ENCODE results near the gene SLC12A9.

SLC12A9 gene

DNA sequence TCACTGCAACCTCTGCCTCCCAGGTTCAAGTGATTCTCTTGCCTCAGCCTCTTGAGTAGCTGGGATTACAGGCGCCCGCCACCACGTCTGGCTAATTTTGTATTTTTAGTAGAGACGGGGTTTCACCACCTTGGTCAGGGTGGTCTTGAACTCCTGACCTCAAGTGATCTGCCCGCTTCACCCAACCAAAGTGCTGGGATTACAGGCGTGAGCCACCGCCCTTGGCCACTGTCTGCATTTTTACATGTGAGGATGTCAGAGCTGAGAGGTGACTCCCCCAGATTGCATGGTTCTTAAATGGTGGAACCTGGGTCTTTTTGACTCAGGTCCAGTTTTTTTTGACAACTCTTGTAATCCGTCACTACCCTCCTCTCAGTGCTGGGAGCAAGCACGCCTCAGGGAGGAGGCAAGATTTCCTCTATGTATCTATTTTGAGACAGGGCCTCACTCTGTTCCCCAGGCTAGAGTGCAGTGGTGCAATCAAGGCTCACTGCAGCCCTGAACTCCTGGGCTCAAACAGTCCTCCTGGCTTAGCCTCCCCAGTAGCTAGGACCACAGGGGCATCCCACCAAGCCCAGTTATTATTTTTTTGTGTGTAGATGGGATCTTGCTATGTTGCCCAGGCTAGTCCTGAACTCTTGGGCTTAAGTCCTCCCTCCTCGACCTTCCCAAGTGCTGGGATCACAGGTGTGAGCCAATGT is 21.2 kb downstream of the SLC12A9 start:
- Histone ChIP-seq H2AFZ (ENCODE audit: low read length) (no peak overlapping the region), H3K4me3 (ENCODE audit: low read depth, low read length, poor library complexity, severe bottlenecking) (peak overlapping the region; percentile 82), H3K79me2 (ENCODE audit: insufficient read depth, low read length) (peaks cover 37% of the 10 kb centered on the region), H4K20me1 (ENCODE audit: insufficient read depth, low read length) (peaks cover 2% of the 10 kb centered on the region; the same call in 1 of the 2 replicates), H3K4me2 (ENCODE audit: low read length) (peak overlapping the region; percentile 64), H3K4me1 (ENCODE audit: insufficient read depth, low read length, severe bottlenecking) (peaks cover 40% of the 10 kb centered on the region), H3K9ac (ENCODE audit: low read length) (peak overlapping the region; percentile 91), H3K36me3 (ENCODE audit: insufficient read depth, low read length) (peaks cover 26% of the 10 kb centered on the region), H3F3A (ENCODE audit: insufficient read depth, low read length) (no peaks in the 10 kb centered on the region), H3K9me2 (ENCODE audit: low read depth, low read length) (no peaks in the 10 kb centered on the region), H3K27me3 (ENCODE audit: insufficient read depth, low read length) (no peaks in the 10 kb centered on the region), H3K27ac (ENCODE audit: low read depth, low read length, poor library complexity, severe bottlenecking) (peak overlapping the region; percentile 77), H3K9me3 (ENCODE audit: low read length) (no peaks in the 10 kb centered on the region)
- TF ChIP-seq EZH2 (IDR thresholded peaks at IDR 0.05; ENCODE audit: borderline replicate concordance, low read length) = no peak
- TF ChIP-seq, protein P1, sequence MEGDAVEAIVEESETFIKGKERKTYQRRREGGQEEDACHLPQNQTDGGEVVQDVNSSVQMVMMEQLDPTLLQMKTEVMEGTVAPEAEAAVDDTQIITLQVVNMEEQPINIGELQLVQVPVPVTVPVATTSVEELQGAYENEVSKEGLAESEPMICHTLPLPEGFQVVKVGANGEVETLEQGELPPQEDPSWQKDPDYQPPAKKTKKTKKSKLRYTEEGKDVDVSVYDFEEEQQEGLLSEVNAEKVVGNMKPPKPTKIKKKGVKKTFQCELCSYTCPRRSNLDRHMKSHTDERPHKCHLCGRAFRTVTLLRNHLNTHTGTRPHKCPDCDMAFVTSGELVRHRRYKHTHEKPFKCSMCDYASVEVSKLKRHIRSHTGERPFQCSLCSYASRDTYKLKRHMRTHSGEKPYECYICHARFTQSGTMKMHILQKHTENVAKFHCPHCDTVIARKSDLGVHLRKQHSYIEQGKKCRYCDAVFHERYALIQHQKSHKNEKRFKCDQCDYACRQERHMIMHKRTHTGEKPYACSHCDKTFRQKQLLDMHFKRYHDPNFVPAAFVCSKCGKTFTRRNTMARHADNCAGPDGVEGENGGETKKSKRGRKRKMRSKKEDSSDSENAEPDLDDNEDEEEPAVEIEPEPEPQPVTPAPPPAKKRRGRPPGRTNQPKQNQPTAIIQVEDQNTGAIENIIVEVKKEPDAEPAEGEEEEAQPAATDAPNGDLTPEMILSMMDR (IDR thresholded peaks at IDR 0.05; ENCODE audit: low read length) = no peak

DNA sequence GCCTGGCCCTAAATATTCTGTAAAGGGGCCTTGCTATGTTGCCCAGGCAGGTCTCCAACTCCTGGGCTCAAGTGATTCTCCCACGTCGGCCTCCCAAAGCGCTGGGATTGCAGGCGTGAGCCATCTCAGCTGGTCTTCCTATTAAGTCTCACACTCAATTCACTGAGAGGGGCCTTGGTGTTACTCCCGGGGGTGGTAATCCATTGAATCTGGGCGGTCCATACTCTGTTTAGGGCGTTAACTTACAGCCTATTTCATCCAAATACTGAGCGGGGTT is 21.7 kb downstream of the SLC12A9 start:
- peaks cover 45% of the 10 kb centered on the region for H3K4me1 ChIP-seq (ENCODE audit: insufficient read depth, low read length, severe bottlenecking)
- H4K20me1 ChIP-seq (ENCODE audit: insufficient read depth, low read length) = peaks cover 2% of the 10 kb centered on the region; the same call in 1 of the 2 replicates
- no peak overlapping the region for H2AFZ ChIP-seq (ENCODE audit: low read length)
- peak overlapping the region; percentile 77 for H3K27ac ChIP-seq (ENCODE audit: low read depth, low read length, poor library complexity, severe bottlenecking)
- H3K9ac ChIP-seq (ENCODE audit: low read length) = peak overlapping the region; percentile 91
- no peaks in the 10 kb centered on the region for H3K27me3 ChIP-seq (ENCODE audit: insufficient read depth, low read length)
- H3K4me2 ChIP-seq (ENCODE audit: low read length) = peak overlapping the region; percentile 64
- H3K36me3 ChIP-seq (ENCODE audit: insufficient read depth, low read length) = peaks cover 31% of the 10 kb centered on the region
- peaks cover 42% of the 10 kb centered on the region for H3K79me2 ChIP-seq (ENCODE audit: insufficient read depth, low read length)
- no peaks in the 10 kb centered on the region for H3K9me2 ChIP-seq (ENCODE audit: low read depth, low read length)
- peak overlapping the region; percentile 82 for H3K4me3 ChIP-seq (ENCODE audit: low read depth, low read length, poor library complexity, severe bottlenecking)
- no peak for TF ChIP-seq EZH2 (IDR thresholded peaks at IDR 0.05; ENCODE audit: borderline replicate concordance, low read length)
- TF ChIP-seq, protein P1 (IDR thresholded peaks at IDR 0.05; ENCODE audit: low read length) = no peak
- H3K9me3 ChIP-seq (ENCODE audit: low read length) = no peaks in the 10 kb centered on the region
- no peaks in the 10 kb centered on the region for H3F3A ChIP-seq (ENCODE audit: insufficient read depth, low read length)

DNA sequence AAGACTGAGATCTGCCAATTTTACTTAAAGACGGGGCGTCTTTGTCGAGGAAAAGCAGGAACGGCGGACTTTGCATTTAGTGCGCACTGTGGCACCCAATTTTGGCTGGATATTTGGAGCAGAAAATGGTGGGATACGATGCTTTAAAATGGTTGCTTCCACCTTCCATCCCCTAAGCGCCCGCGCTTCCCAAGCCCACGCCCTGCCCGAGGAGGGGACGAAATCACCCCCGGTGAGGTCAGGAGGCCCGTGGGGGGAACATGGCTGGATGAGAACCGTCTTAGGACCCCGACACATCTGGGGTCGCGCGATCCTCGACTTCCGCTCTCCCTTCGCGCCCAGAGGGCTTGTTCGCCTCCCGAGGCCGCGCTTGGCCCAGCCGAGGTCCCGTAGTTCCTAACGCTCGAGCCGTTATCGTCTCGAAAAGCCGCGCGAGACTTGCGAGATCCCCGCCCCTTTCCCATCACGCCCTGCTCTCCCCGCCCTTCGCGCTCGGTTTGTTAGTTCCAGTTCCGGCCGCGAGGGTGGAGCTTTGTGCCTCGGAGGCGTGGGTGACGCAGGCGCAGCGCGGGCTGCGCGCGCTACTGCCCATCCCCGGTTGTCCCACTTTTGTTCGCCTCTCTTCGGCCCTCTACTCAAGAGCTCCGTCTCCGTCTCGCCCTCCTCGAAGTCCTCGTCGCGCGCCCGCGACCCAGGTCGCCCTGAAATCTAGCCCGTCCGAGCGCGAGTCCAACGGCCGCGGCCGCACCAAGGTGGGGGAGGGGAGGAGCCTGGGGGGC is 22.3 kb downstream of the SLC12A9 start, which contains the start of gene SRRT:
TSS of gene SRRT (plus strand) at position 527 of the 779 bp plus-strand sequence. CDS start 488 bp downstream, outside the sequence.
- H3K79me2 ChIP-seq (ENCODE audit: insufficient read depth, low read length) = peaks cover 47% of the 10 kb centered on the region
- peaks cover 2% of the 10 kb centered on the region; the same call in 1 of the 2 replicates for H4K20me1 ChIP-seq (ENCODE audit: insufficient read depth, low read length)
- H3K9ac ChIP-seq (ENCODE audit: low read length) = peak within 1 kb of the TSS; percentile 91
- TF ChIP-seq, protein P1 (IDR thresholded peaks at IDR 0.05; ENCODE audit: low read length) = 0 out of 2 replicates have a peak, but pooled peaks have one; percentile 6
- TF ChIP-seq EZH2 (IDR thresholded peaks at IDR 0.05; ENCODE audit: borderline replicate concordance, low read length) = no peak
- peaks cover 36% of the 10 kb centered on the region for H3K36me3 ChIP-seq (ENCODE audit: insufficient read depth, low read length)
- H3F3A ChIP-seq (ENCODE audit: insufficient read depth, low read length) = no peaks in the 10 kb centered on the region
- H3K9me2 ChIP-seq (ENCODE audit: low read depth, low read length) = no peaks in the 10 kb centered on the region
- H3K27ac ChIP-seq (ENCODE audit: low read depth, low read length, poor library complexity, severe bottlenecking) = peak within 1 kb of the TSS; percentile 77
- peak within 1 kb of the TSS; percentile 82 for H3K4me3 ChIP-seq (ENCODE audit: low read depth, low read length, poor library complexity, severe bottlenecking)
- H3K4me2 ChIP-seq (ENCODE audit: low read length) = peak within 1 kb of the TSS; percentile 90
- no peak within 1 kb of the TSS for H2AFZ ChIP-seq (ENCODE audit: low read length)
- H3K27me3 ChIP-seq (ENCODE audit: insufficient read depth, low read length) = no peaks in the 10 kb centered on the region
- peaks cover 47% of the 10 kb centered on the region for H3K4me1 ChIP-seq (ENCODE audit: insufficient read depth, low read length, severe bottlenecking)
- H3K9me3 ChIP-seq (ENCODE audit: low read length) = no peaks in the 10 kb centered on the region
